Endothelial cell of umbilical vein (primary cell): Measurements from ENCODE around the gene SCAI.

ENCODE experiments used
- EZH2 ChIP-seq: IDR thresholded peaks from 2 replicates; pipeline ENCODE4 v1.6.1; 2012; ENCODE audit warnings: borderline replicate concordance, low read depth, mild to moderate bottlenecking, moderate library complexity, low read length, inconsistent platforms; ENCODE audit not compliant: severe bottlenecking
- FOS ChIP-seq: IDR thresholded peaks from 2 replicates; pipeline ENCODE4 v1.6.1; 2011; ENCODE audit warnings: mild to moderate bottlenecking, low read length, moderate library complexity, borderline replicate concordance; ENCODE audit not compliant: insufficient read depth
- GATA2 ChIP-seq: IDR thresholded peaks from 2 replicates; pipeline ENCODE4 v1.7.0; 2011; ENCODE audit warnings: low read depth, mild to moderate bottlenecking, moderate library complexity, mixed read lengths, low read length; ENCODE audit not compliant: insufficient read length, insufficient read depth
- JUN ChIP-seq: IDR thresholded peaks from 2 replicates; pipeline ENCODE4 v1.6.1; 2011; ENCODE audit warnings: borderline replicate concordance, low read depth; ENCODE audit not compliant: insufficient read length, insufficient read depth
- MYC ChIP-seq: IDR thresholded peaks from one replicate; pipeline ENCODE4 v1.6.1; 2011; ENCODE audit warnings: mild to moderate bottlenecking, low read depth, low read length
- POLR2A ChIP-seq: IDR thresholded peaks from 2 replicates; pipeline ENCODE4 v1.6.1; 2012; ENCODE audit warnings: low read depth, mild to moderate bottlenecking, control low read depth, low read length
- POLR2AphosphoS5 ChIP-seq: IDR thresholded peaks from 2 replicates; pipeline ENCODE4 v1.6.1; 2012; ENCODE audit warnings: low read depth, mild to moderate bottlenecking, control low read depth, low read length, moderate library complexity; ENCODE audit not compliant: insufficient read depth
- TF ChIP-seq, protein P1 (sequence below), 2 donors: IDR thresholded peaks; 1 replicate in 1 of 2; 2 replicates in 1 of 2; pipeline ENCODE4 v1.5.1; 2011; ENCODE audit warnings: low read length in 2 of 2, mild to moderate bottlenecking in 2 of 2, moderate library complexity in 2 of 2, control low read depth in 1 of 2, inconsistent platforms in 1 of 2, low read depth in 1 of 2; ENCODE audit not compliant: insufficient read depth in 1 of 2; ENCODE audit errors: extremely low read depth in 1 of 2
- TF ChIP-seq, protein P2 (sequence below): IDR thresholded peaks from 2 replicates; pipeline ENCODE4 v1.6.1; 2011; ENCODE audit not compliant: insufficient read depth, insufficient read length

DNA sequence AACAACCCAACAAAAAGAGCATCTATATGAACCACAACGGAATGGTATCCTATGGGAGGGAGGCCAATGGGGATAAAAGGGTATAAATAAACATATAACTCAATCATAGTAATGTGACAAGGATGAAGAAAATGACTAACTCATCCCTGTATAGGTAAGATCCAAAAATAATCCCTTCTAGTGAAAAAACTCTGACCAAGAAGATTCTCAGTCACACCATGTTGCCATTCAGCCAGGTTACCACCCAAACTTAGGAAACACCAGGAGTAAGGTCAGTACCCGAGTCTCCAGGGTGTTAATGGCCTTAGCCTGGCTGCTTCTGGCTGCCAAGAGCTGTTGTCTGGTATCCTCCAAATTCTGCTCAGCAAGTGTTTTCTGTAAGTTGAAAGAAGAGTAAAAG, 235.2 kb downstream of the SCAI start:
- TF ChIP-seq, protein P1, sequence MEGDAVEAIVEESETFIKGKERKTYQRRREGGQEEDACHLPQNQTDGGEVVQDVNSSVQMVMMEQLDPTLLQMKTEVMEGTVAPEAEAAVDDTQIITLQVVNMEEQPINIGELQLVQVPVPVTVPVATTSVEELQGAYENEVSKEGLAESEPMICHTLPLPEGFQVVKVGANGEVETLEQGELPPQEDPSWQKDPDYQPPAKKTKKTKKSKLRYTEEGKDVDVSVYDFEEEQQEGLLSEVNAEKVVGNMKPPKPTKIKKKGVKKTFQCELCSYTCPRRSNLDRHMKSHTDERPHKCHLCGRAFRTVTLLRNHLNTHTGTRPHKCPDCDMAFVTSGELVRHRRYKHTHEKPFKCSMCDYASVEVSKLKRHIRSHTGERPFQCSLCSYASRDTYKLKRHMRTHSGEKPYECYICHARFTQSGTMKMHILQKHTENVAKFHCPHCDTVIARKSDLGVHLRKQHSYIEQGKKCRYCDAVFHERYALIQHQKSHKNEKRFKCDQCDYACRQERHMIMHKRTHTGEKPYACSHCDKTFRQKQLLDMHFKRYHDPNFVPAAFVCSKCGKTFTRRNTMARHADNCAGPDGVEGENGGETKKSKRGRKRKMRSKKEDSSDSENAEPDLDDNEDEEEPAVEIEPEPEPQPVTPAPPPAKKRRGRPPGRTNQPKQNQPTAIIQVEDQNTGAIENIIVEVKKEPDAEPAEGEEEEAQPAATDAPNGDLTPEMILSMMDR (IDR thresholded peaks at IDR 0.05; ENCODE audit: extremely low read depth in 1 of 2, insufficient read depth in 1 of 2, low read depth in 1 of 2, low read length in 2 of 2): no peak
- TF ChIP-seq POLR2A: no peak
- no peak for TF ChIP-seq POLR2AphosphoS5
- no peak for TF ChIP-seq GATA2
- no peak for TF ChIP-seq EZH2
- TF ChIP-seq MYC: no peak
- TF ChIP-seq, protein P2, sequence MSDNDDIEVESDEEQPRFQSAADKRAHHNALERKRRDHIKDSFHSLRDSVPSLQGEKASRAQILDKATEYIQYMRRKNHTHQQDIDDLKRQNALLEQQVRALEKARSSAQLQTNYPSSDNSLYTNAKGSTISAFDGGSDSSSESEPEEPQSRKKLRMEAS: no peak
- no peak for TF ChIP-seq FOS
- TF ChIP-seq JUN: no peak
